ENCODE data around the gene HCFC1R1.

- TF ChIP-seq POLR2AphosphoS5 (IDR thresholded peaks at IDR 0.05; ENCODE audit: low read depth, low read length): no peak
- no peak for TF ChIP-seq TAF1 (IDR thresholded peaks at IDR 0.05; ENCODE audit: low read depth, low read length)
- TF ChIP-seq POLR2A (IDR thresholded peaks at IDR 0.05; ENCODE audit: low read depth, low read length): no peak
- TF ChIP-seq SPI1 (IDR thresholded peaks at IDR 0.05; ENCODE audit: low read depth, low read length): no peak
These were observed 6.8 kb upstream of the HCFC1R1 start for GRCh38 chr16:3030222-3031212.

Measured in GM12891 (cell line).